GM12878 (cell line): Measurements from ENCODE around the gene SCG3. TPM values are rescaled to one million over a fixed set of nuclear protein-coding genes. Genes with fewer than 3 reads are reported as not detected.

Experiments
- ATAC-seq: fragments of 200-7000 bp; cut with Tn5 transposase; 3 replicates; pipeline ENCODE4 v1.9.1; 2020; ENCODE audit warnings: mild to moderate bottlenecking, moderate library complexity
- BruUV-seq: library from RNA; stranded (reverse); fragments of 400-500 nt; replicated peaks from 2 replicates; lab custom pipeline; 2021; lab: Mats Ljungman, UMichigan
- CTCF ChIA-PET: fragments of 300-600 bp; sonication (Branson Sonifier 250); formaldehyde crosslinking; extraction: SDS; loops from one replicate; lab custom pipeline; 2021; ENCODE audit warnings: inconsistent platforms; lab: Yijun Ruan, JAX
- POLR2A ChIA-PET: fragments of 350-600 bp; formaldehyde crosslinking; extraction: SDS; loops from one replicate; lab custom pipeline; 2021; ENCODE audit warnings: inconsistent platforms; lab: Charles Lee
- RAD21 ChIA-PET: fragments of 300-600 bp; sonication (Branson Sonifier 250); formaldehyde crosslinking; loops from one replicate; lab custom pipeline; 2023; ENCODE audit warnings: antibody characterized with exemption; ENCODE audit not compliant: unreplicated experiment; lab: Charles Lee
- SMC1A ChIA-PET: fragments of 300-600 bp; sonication (Branson Sonifier 250); formaldehyde crosslinking; loops from one replicate; lab custom pipeline; 2023; ENCODE audit not compliant: unreplicated experiment, uncharacterized antibody; lab: Charles Lee
- DNase-seq: peaks from one replicate; pipeline ENCODE4 v3.0.0-alpha.2; 2011; ENCODE audit warnings: low read depth, low spot score
- FAIRE-seq: peaks from 3 replicates; lab custom pipeline; 2011; peaks lifted over from hg19 to GRCh38; lab: Jason Lieb, UNC
- H2AFZ ChIP-seq: 2 replicates; pipeline ENCODE4 v1.6.0; 2011; ENCODE audit warnings: low read depth, low read length, control low read depth; ENCODE audit not compliant: control insufficient read depth
- H3K27ac ChIP-seq: 2 replicates; pipeline ENCODE4 v1.5.1; 2011; ENCODE audit warnings: control low read depth; ENCODE audit not compliant: control insufficient read depth, insufficient read depth
- H3K27me3 ChIP-seq, 2 experiments: replicated peaks in 1 of 2; 2 replicates each; pipeline versions ENCODE4 v1.6.0 to v1.6.1; 2011; ENCODE audit warnings: low read length in 1 of 2; ENCODE audit not compliant: control insufficient read depth in 2 of 2, insufficient read depth in 2 of 2
- H3K36me3 ChIP-seq, 2 experiments: 2 replicates each; pipeline ENCODE4 v1.5.1; 2011; ENCODE audit warnings: low read length in 1 of 2; ENCODE audit not compliant: control insufficient read depth in 2 of 2, insufficient read depth in 2 of 2
- H3K4me1 ChIP-seq: 2 replicates; pipeline ENCODE4 v1.6.1; 2011; ENCODE audit warnings: mild to moderate bottlenecking, low read length, moderate library complexity, mixed read lengths; ENCODE audit not compliant: control insufficient read depth, insufficient read depth
- H3K4me2 ChIP-seq: 2 replicates; pipeline ENCODE4 v1.6.0; 2011; ENCODE audit warnings: control low read depth; ENCODE audit not compliant: control insufficient read depth, insufficient read depth
- H3K4me3 ChIP-seq: fragments of 200-600 bp; sonication (generic); 2 replicates; pipeline ENCODE4 v1.5.1; 2016
- H3K79me2 ChIP-seq: 2 replicates; pipeline ENCODE4 v1.6.0; 2011; ENCODE audit warnings: low read length; ENCODE audit not compliant: control insufficient read depth, insufficient read depth
- H3K9ac ChIP-seq: 2 replicates; pipeline ENCODE4 v1.8.0; 2011; ENCODE audit warnings: low read length, control low read depth, mixed read lengths; ENCODE audit not compliant: control insufficient read depth, insufficient read depth
- H3K9me3 ChIP-seq: replicated peaks from 3 replicates; pipeline ENCODE4 v1.5.1; 2011; ENCODE audit warnings: mild to moderate bottlenecking, low read length; ENCODE audit not compliant: control insufficient read depth, insufficient read depth
- H4K20me1 ChIP-seq: 2 replicates; pipeline ENCODE4 v1.6.0; 2011; ENCODE audit not compliant: control insufficient read depth, insufficient read depth
- CREM ChIP-seq: IDR thresholded peaks from 2 replicates; pipeline ENCODE4 v1.6.1; 2014; ENCODE audit warnings: antibody characterized with exemption, low read depth
- KAT2A ChIP-seq: conservative IDR thresholded peaks from 2 replicates; pipeline ENCODE4 v1.6.1; 2011; ENCODE audit warnings: low read depth, low read length; ENCODE audit not compliant: control insufficient read depth
- KDM1A ChIP-seq: fragments of 200-600 bp; sonication (generic); IDR thresholded peaks from 2 replicates; pipeline ENCODE4 v1.6.1; 2016; ENCODE audit warnings: borderline replicate concordance
- RAD51 ChIP-seq: fragments of 450-650 bp; IDR thresholded peaks from 2 replicates; pipeline ENCODE4 v1.6.1; 2016; ENCODE audit warnings: moderate library complexity, mild to moderate bottlenecking, inconsistent platforms
- RELA ChIP-seq: fragments of 450-650 bp; IDR thresholded peaks from 2 replicates; pipeline ENCODE4 v1.8.0; 2014; ENCODE audit warnings: borderline replicate concordance; ENCODE audit not compliant: partially characterized antibody
- WGBS: methylation state at CpG from one replicate; pipeline ENCODE4 v1.1.6; 2016; ENCODE audit warnings: low lambda C conversion rate; ENCODE audit not compliant: insufficient replicate concordance, insufficient coverage; ENCODE audit errors: missing lambda C conversion rate; 5-methylcytosine and 5-hydroxymethylcytosine counted together
- in situ Hi-C: fragments of 300-500 bp; cut with MboI; formaldehyde crosslinking; loops from 9 replicates; pipeline ENCODE4 v1.14.3; 2018; ENCODE audit warnings: mixed read lengths
- intact Hi-C: fragments of 100-400 bp; cut with micrococcal nuclease; formaldehyde crosslinking; loops from one replicate; pipeline ENCODE4 v1.14.2; 2022; ENCODE audit not compliant: unreplicated experiment
- polyA plus RNA-seq, 11 experiments: library from polyadenylated mRNA; depleted of rRNA in 4 of 11; unstranded in 6 of 11; stranded (reverse) in 5 of 11; fragments of >200 nt; fragmentation: Nextera tagmentation in 4 of 11; fragmentation: Illumina TruSeq in 1 of 11; extraction: Ambion mirVana in 4 of 11; extraction: Trizol in 1 of 11; gene quantifications; 1 replicate in 1 of 11; 2 replicates in 10 of 11; pipeline versions ENCODE4 v1.2.1 to v1.2.3, GENCODE V29; 2011 to 2016; ENCODE audit warnings: inconsistent platforms in 2 of 11, missing spikeins in 2 of 11, low read depth in 1 of 11
- total RNA-seq, 4 experiments: library from RNA; depleted of rRNA in 3 of 4; stranded (reverse); fragments of >200 nt in 3 of 4; fragmentation: Illumina TruSeq in 1 of 4; extraction: Trizol in 1 of 4; gene quantifications; 2 replicates each; pipeline versions ENCODE4 v1.2.1 to v1.2.3, GENCODE V29; 2013 to 2021
- TF ChIP-seq, protein P1 (sequence below): fragments of 150-350 bp; IDR thresholded peaks from 2 replicates; pipeline ENCODE4 v1.6.1; 2014; ENCODE audit warnings: mild to moderate bottlenecking, low read depth, low read length
- TF ChIP-seq, protein P2 (sequence below): fragments of 450-650 bp; IDR thresholded peaks from 2 replicates; pipeline ENCODE4 v1.6.1; 2016; ENCODE audit warnings: mild to moderate bottlenecking

Gene SCG3
- total and polyA plus RNA-seq, 10 of the 15 experiments (the other 5 are each of a cell fraction or from before 2014, with no cell fraction given): 0.03 to 0.15 (median 0.04) TPM; not detected in 7

DNA sequence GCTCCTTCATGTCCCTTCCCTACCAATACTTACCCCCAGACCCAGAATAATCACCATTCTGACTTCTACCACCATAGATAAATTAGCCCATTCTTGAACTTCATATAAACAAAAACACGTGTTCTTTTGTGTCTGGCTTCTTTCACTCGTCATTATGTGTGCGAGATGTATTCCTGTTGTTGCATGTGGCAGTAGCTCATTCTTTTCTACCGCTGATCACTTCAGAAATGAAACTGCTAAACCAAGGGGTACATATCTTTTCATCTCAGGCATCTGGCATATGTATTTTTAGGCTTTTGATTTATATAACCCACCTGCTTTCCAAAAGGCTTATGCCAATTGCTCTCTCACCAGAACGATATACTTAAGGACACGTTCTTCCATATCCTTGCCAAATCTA, 13.8 kb upstream of the SCG3 start:
- no peaks in the 10 kb centered on the region for H3K4me1 ChIP-seq
- H2AFZ ChIP-seq: no peak overlapping the region
- ChIA-PET RAD21 (interaction anchor here (1.5 kb wide), 1 partner anchor 18 kb away, joined by 4 read pairs; no protein-coding TSS in a partner anchor), SMC1A (interaction anchor here (1.0 kb wide), 1 partner anchor 109 kb away, joined by 4 read pairs; no protein-coding TSS in a partner anchor), CTCF (interaction anchor here (1.1 to 1.5 kb wide), 2 partner anchors 17 to 109 kb away, joined by 3 to 4 read pairs; no protein-coding TSS in a partner anchor)
- 58% methylated on average over 6 of the region's 6 CpGs for WGBS
- no peaks in the 10 kb centered on the region for H3K79me2 ChIP-seq
- H3K9me3 ChIP-seq: no peaks in the 10 kb centered on the region
- intact Hi-C loops: no loop called here
- H4K20me1 ChIP-seq: no peaks in the 10 kb centered on the region
- H3K27ac ChIP-seq: no peak overlapping the region
- no TSS peak for BruUV-seq
- TF ChIP-seq, protein P1, sequence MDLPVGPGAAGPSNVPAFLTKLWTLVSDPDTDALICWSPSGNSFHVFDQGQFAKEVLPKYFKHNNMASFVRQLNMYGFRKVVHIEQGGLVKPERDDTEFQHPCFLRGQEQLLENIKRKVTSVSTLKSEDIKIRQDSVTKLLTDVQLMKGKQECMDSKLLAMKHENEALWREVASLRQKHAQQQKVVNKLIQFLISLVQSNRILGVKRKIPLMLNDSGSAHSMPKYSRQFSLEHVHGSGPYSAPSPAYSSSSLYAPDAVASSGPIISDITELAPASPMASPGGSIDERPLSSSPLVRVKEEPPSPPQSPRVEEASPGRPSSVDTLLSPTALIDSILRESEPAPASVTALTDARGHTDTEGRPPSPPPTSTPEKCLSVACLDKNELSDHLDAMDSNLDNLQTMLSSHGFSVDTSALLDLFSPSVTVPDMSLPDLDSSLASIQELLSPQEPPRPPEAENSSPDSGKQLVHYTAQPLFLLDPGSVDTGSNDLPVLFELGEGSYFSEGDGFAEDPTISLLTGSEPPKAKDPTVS: no peak
- TF ChIP-seq KAT2A (no peak), RELA (no peak), CREM (no peak), KDM1A (no peak), RAD51 (no peak)
- TF ChIP-seq, protein P2, sequence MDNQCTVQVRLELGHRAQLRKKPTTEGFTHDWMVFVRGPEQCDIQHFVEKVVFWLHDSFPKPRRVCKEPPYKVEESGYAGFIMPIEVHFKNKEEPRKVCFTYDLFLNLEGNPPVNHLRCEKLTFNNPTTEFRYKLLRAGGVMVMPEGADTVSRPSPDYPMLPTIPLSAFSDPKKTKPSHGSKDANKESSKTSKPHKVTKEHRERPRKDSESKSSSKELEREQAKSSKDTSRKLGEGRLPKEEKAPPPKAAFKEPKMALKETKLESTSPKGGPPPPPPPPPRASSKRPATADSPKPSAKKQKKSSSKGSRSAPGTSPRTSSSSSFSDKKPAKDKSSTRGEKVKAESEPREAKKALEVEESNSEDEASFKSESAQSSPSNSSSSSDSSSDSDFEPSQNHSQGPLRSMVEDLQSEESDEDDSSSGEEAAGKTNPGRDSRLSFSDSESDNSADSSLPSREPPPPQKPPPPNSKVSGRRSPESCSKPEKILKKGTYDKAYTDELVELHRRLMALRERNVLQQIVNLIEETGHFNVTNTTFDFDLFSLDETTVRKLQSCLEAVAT: no peak
- TF ChIP-seq, all 136 proteins: peak for 0
- FAIRE-seq (no peak), DNase-seq (no peak), ATAC-seq (no peak)
- no peak overlapping the region for H3K9ac ChIP-seq
- H3K4me2 ChIP-seq: no peak overlapping the region
- in situ Hi-C loops: no loop called here
- H3K36me3 ChIP-seq: no peaks in the 10 kb centered on the region
- POLR2A ChIA-PET: no interaction called here
- no peaks in the 10 kb centered on the region for H3K27me3 ChIP-seq
- no peak overlapping the region for H3K4me3 ChIP-seq
